HG03521 (cell line): ENCODE measurements around the gene B4GALNT3.

ENCODE experiments used
- ATAC-seq: cut with Tn5 transposase; IDR thresholded peaks from one replicate; pipeline ENCODE4 v1.9.1; 2021; ENCODE audit warnings: mild to moderate bottlenecking, moderate library complexity; ENCODE audit not compliant: unreplicated experiment

B4GALNT3 gene

DNA sequence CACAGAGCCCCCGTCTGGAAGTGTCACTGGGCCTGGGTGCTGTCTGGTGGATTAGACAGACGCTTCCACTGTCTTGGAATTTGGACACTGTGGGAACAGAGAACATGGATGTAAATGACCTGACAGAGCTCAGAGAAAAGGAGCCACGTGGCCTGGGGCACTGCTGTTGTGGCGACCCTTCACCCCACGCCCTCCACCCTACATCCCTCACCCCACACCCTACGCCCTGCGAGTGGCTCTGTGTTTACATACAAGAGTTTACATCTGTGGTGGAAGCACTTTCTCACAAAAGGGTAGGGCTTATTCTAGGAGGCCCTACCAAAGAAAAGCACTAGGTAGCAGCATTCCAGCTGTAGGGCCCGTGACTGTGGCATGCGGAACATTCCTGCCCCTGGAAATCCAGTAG, 47.7 kb downstream of the B4GALNT3 start:
- no peak for ATAC-seq

GRCh38 chr12:508145-508544, 48.4 kb downstream of the B4GALNT3 start:
- no peak for ATAC-seq

- no peak for ATAC-seq
Measured at GRCh38 chr12:508795-509194, 49.1 kb downstream of the B4GALNT3 start.

- no peak for ATAC-seq
Measured at GRCh38 chr12:509500-509899, 49.8 kb downstream of the B4GALNT3 start.

DNA sequence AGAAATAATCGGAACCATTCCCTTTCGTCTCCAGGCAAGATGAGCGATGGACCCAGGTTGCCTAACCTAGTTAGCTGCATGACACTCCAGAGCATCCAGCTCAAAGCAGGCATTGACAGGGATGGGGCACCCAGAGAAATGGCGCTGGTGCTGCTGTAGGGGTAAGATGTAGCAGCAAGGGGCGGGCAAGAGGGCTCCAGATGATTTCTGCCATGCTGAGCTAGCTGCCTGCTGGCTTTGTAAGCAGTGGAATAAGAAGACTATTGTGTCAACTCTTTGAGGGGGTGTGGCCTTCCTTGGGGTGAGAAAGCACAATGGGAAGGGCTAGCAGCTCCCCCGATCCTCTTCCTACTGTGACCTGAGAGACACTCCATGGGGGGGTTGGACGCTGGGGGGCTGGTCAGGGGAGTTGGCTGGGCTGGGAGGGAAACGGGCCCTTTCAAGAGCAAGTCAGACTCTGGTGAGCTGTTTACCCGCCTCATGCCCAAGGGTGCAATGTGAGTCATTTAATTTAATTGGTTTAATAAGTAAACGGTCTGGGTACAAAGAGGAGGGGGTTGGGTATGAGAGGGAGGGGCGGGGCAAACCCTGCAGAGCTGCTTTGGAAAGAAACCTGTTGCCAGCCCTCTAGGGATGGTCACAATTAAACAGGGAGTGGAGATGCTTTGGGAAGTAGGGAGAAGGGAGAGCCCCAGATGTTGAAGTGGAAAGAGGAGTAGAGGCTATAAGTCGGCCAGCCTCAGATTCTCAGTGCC, 50.5 kb downstream of the B4GALNT3 start:
- ATAC-seq: no peak

GRCh38 chr12:512933-513332, 53.2 kb downstream of the B4GALNT3 start:
- ATAC-seq: no peak

GRCh38 chr12:513446-513845, 53.7 kb downstream of the B4GALNT3 start:
- ATAC-seq: no peak

GRCh38 chr12:517538-517937, 57.8 kb downstream of the B4GALNT3 start:
- ATAC-seq: no peak

GRCh38 chr12:520119-520518, 60.4 kb downstream of the B4GALNT3 start:
- no peak for ATAC-seq

DNA sequence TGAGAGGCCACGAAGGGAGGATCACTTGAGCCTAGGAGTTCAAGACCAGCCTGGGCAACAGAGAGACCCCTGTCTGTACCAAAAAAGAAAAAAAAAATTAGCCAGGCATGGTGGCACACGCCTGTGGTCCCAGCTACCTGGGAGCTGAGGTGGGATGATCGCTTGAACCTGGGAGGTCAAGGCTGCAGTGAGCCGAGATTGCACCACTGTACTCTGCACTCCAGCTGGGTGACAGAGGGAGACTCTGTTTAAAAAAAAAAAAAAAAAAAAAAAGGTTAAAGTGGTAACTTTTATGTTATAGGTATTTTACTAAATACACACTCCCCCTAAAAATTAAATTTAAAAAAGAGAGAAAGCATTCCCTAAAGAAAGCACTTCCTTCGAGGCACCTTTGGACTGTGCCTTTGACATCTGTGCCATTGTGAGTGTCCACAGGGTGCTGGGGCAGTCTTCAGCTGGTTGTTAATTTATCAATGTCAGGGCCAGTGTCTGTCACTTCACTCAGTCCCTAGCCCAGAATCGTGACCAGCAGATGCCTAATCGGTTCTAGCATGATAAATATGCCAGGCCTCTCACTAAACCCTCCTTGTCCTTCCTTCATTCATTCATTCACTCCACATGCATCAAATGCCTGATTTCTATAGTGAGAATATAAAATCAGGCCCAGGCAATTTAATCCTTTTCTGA, 63.1 kb downstream of the B4GALNT3 start:
- no peak for ATAC-seq

- no peak for ATAC-seq
Measured at GRCh38 chr12:524167-524951, 64.6 kb downstream of the B4GALNT3 start.

DNA sequence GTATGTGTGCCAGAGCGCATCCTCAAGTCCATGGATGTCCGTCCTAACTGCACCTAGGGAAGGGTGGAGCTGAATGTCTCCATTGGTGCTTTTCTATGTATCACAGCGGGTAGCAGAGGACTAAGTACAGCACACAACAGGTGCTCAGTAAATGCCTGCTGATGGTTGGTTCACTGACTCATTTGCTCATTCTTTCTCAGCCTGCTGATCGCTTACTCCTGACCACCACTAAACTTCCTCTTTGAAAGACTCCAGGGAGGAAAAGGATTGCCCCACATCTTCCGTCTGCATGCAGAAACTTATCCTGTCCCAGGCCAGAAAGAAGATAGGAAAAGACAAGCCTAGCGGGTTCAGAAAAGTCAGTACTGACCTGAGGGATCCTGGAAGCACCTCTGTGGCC, 66.3 kb downstream of the B4GALNT3 start:
- ATAC-seq: no peak

- ATAC-seq: no peak
Measured at GRCh38 chr12:527241-527640, 67.5 kb downstream of the B4GALNT3 start.

DNA sequence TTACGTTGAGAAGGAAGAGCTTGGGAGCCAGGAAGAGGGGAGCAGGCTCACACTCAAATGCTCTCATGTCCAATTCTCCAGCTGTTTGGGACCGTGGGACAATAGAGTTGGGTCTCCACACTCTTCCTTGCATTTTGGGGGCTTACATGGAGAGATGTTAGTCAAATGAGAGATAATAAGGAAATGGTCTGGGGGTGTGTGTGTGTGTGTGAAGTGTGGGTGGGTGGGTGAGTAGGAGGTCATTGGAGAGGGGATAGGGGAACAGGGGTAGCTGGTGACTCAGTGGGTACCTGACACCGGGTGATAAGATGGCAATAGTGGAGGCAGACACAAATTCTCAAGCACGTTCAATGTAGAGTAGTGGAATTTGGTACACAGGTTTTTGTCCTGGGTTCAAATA, 68.0 kb downstream of the B4GALNT3 start:
- no peak for ATAC-seq

DNA sequence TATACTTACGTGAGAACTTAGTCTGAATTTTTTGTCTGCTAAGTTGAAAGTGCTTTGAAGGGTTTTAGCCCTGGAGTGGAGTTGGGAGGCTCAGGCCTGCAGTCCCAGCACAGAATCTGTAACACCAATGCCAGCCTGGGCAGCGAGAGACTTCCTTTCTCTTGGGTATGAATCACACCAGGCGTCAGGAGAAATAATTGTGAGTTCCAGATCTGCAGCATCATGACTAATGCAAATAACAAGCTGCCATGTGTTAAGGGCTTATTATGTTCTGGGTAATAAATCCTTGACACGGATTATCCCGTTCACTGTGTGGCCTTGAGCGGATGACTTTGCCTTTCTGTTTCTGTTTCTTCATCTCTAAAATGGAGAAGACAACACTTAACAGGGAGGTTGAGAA, 70.6 kb downstream of the B4GALNT3 start:
- ATAC-seq: no peak

- no peak for ATAC-seq
Measured at GRCh38 chr12:530821-531220, 71.1 kb downstream of the B4GALNT3 start.

GRCh38 chr12:531951-532585, 72.3 kb downstream of the B4GALNT3 start:
- no peak for ATAC-seq

GRCh38 chr12:532908-533565, 73.3 kb downstream of the B4GALNT3 start:
- no peak for ATAC-seq

DNA sequence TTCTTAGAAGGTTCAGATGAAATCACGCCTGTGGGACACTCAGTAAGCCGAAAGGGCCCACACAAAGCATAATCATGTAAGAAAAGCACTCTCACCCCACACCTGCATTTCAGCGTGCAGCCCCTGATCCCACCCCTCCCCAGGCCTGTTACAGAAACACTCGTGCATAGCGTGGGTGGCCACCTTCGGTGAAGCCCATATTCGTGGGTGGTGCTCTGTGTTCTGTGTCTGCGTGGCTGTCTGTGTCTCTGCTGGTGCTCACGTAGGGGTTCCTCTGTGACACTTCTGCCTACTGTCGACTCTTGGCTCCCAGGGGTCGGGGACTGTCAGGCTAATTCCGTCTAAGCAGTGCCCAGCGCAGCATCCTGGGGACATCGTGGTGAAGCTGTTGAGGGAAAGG, 74.0 kb downstream of the B4GALNT3 start:
- no peak for ATAC-seq

GRCh38 chr12:534216-534615, 74.5 kb downstream of the B4GALNT3 start:
- no peak for ATAC-seq

GRCh38 chr12:535396-535795, 75.7 kb downstream of the B4GALNT3 start:
- no peak for ATAC-seq
